K562 (cell line): ENCODE measurements around the gene TXN2. TPM values are rescaled to one million over a fixed set of nuclear protein-coding genes. Genes with fewer than 3 reads are reported as not detected.

Experiments
- BCOR ChIP-seq: fragments of 450-650 bp; IDR thresholded peaks from 2 replicates; pipeline ENCODE4 v1.6.1; 2016
- CBX1 ChIP-seq: sonication (generic); IDR thresholded peaks from 2 replicates; pipeline ENCODE4 v1.6.1; 2016; ENCODE audit warnings: antibody characterized with exemption, low read depth, mild to moderate bottlenecking
- ELF1 ChIP-seq: fragments of 200-800 bp; sonication (Bioruptor generic); IDR thresholded peaks from 2 replicates; pipeline ENCODE4 v1.6.1; 2016; ENCODE audit warnings: missing genetic modification characterization, missing compliant biosample characterization
- GABPA ChIP-seq: fragments of 200-800 bp; sonication (Bioruptor generic); conservative IDR thresholded peaks from 2 replicates; pipeline ENCODE4 v1.6.1; 2016; ENCODE audit warnings: low read depth, missing genetic modification characterization, missing compliant biosample characterization
- HMG20B ChIP-seq: fragments of 250-450 bp; sonication (Bioruptor Pico); IDR thresholded peaks from 2 replicates; pipeline ENCODE4 v1.5.0; 2021; ENCODE audit warnings: mild to moderate bottlenecking
- MIER1 ChIP-seq: fragments of 450-650 bp; IDR thresholded peaks from 2 replicates; pipeline ENCODE4 v1.6.1; 2016; ENCODE audit warnings: antibody characterized with exemption, mild to moderate bottlenecking, low read depth
- NONO ChIP-seq, 2 experiments: fragments of 200-400 bp in 1 of 2; fragments of 450-650 bp in 1 of 2; formaldehyde crosslinking in 1 of 2; IDR thresholded peaks; 2 replicates each; pipeline ENCODE4 v1.6.1; 2017; ENCODE audit warnings: low read depth in 2 of 2, mild to moderate bottlenecking in 2 of 2, moderate library complexity in 2 of 2, low read length in 1 of 2
- NRF1 ChIP-seq, 2 experiments: fragments of 450-650 bp; IDR thresholded peaks in 1 of 2; conservative IDR thresholded peaks in 1 of 2; 2 replicates each; pipeline ENCODE4 v1.6.1; 2014; ENCODE audit warnings: mild to moderate bottlenecking in 2 of 2
- PHF20 ChIP-seq: fragments of 450-650 bp; IDR thresholded peaks from 2 replicates; pipeline ENCODE4 v1.6.1; 2018; ENCODE audit not compliant: partially characterized antibody
- PPARD ChIP-seq: fragments of 250-450 bp; sonication (Bioruptor Pico); IDR thresholded peaks from 2 replicates; pipeline ENCODE4 v1.8.0; 2022; ENCODE audit warnings: inconsistent platforms, mild to moderate bottlenecking, moderate library complexity
- SP1 ChIP-seq: sonication (generic); formaldehyde crosslinking; IDR thresholded peaks from 2 replicates; pipeline ENCODE4 v1.8.1; 2022; ENCODE audit warnings: mild to moderate bottlenecking, missing genetic modification reagents
- U2AF1 ChIP-seq: fragments of 200-400 bp; formaldehyde crosslinking; optimal IDR thresholded peaks from 2 replicates; pipeline ENCODE3; 2017; ENCODE audit warnings: mild to moderate bottlenecking, low read depth, low read length, moderate library complexity
- ZNF212 ChIP-seq: fragments of 450-650 bp; formaldehyde crosslinking; IDR thresholded peaks from 2 replicates; pipeline ENCODE4 v1.4.0; 2020; ENCODE audit warnings: mild to moderate bottlenecking
- polyA plus RNA-seq, 8 experiments: library from polyadenylated mRNA; depleted of rRNA in 4 of 8; stranded (reverse) in 5 of 8; unstranded in 3 of 8; fragments of >200 nt; fragmentation: Nextera tagmentation in 2 of 8; fragmentation: Illumina TruSeq in 1 of 8; extraction: Ambion mirVana in 2 of 8; extraction: Trizol in 1 of 8; gene quantifications; 2 replicates each; pipeline versions ENCODE4 v1.2.1 to v1.2.3, GENCODE V29; 2011 to 2014; ENCODE audit warnings: inconsistent platforms in 1 of 8, missing spikeins in 1 of 8
- total RNA-seq, 7 experiments: library from RNA; depleted of rRNA in 6 of 7; stranded (reverse); fragments of >200 nt in 6 of 7; fragmentation: Illumina TruSeq in 2 of 7; extraction: Trizol in 2 of 7; gene quantifications; 2 replicates each; pipeline versions ENCODE4 v1.2.1 to v1.2.3, GENCODE V29; 2011 to 2021; ENCODE audit warnings: low replicate concordance in 1 of 7
- TF ChIP-seq, protein P1 (sequence below), 2 experiments: fragments of 450-650 bp; IDR thresholded peaks; 2 replicates each; pipeline ENCODE4 v1.6.1; 2016; ENCODE audit warnings: mild to moderate bottlenecking in 2 of 2, borderline replicate concordance in 1 of 2, low read depth in 1 of 2, moderate library complexity in 1 of 2
- TF ChIP-seq, protein P2 (sequence below): sonication (generic); formaldehyde crosslinking; IDR thresholded peaks from 2 replicates; pipeline ENCODE4 v1.8.0; 2022; ENCODE audit warnings: missing genetic modification reagents, mild to moderate bottlenecking, borderline replicate concordance
- TF ChIP-seq, protein P3 (sequence below), 2 experiments: fragments of 450-650 bp; IDR thresholded peaks; 2 replicates each; pipeline ENCODE4 v1.6.1; 2016

TXN2 gene
- total and polyA plus RNA-seq, 9 of the 15 experiments (the other 6 are each of a cell fraction or from before 2014, with no cell fraction given) = 48.5 to 399 (median 118) TPM

DNA sequence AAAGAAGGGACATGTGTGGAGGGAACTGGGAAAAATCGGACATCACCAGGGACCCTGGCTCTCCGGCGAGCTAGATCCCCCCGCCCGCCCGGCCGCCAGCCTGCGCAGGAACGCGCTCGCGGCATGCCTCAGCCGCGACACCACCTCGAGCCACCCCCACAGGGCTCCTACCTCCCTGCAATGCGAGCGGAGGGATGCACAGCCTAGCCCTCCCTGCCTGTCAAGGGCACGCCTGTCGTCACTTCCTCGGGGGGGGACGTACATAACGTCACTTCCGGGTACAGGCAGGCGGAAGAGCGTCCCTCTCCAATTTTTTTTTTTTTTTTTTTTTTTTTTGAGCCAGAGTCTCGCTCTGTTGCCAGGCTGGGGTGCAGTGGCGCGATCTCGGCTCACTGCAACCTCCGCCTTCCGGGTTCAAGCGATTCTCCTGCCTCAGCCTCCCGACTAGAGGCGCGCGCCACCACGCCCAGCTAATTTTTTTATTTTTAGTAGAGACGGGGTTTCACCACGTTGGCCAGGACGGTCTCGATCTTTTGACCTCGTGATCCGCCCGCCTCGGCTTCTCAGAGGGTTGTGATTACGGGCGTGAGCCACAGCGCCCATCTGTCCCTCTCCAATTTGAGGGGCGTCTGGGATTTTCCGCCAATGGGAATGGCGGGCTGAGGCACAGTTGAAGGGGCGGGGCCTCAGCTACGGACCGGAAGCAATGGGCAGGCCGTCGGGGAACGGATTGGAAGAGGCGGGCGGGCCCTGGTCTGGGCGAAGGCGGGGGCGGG, at the start of gene TXN2 (continued):
- TF ChIP-seq ELF1 (tag) (peak; percentile 85), GABPA (tag) (peak; percentile 97), HMG20B (CRISPR knock-in tag) (0 out of 2 replicates have a peak, but pooled peaks have one; percentile 30), BCOR (0 out of 2 replicates have a peak, but pooled peaks have one; percentile 12), NRF1 (conservative IDR thresholded peaks at IDR 0.05 in 1 of 2, IDR thresholded peaks at IDR 0.05 in 1 of 2) (peak; percentile 77 to 82), NONO (IDR thresholded peaks at IDR 0.05; ENCODE audit: low read depth in 2 of 2, low read length in 1 of 2) (peak in 1 of 2 experiments; percentile 19; a peak in 1 of 4 replicates), CBX1 (peak; percentile 61; the same call in 1 of the 2 replicates), PPARD (CRISPR knock-in tag) (no peak), PHF20 (peak; percentile 89), U2AF1 (no peak), SP1 (CRISPR knock-in tag) (peak; percentile 61), ZNF212 (CRISPR knock-in tag) (no peak), MIER1 (no peak)
- TF ChIP-seq, protein P1, sequence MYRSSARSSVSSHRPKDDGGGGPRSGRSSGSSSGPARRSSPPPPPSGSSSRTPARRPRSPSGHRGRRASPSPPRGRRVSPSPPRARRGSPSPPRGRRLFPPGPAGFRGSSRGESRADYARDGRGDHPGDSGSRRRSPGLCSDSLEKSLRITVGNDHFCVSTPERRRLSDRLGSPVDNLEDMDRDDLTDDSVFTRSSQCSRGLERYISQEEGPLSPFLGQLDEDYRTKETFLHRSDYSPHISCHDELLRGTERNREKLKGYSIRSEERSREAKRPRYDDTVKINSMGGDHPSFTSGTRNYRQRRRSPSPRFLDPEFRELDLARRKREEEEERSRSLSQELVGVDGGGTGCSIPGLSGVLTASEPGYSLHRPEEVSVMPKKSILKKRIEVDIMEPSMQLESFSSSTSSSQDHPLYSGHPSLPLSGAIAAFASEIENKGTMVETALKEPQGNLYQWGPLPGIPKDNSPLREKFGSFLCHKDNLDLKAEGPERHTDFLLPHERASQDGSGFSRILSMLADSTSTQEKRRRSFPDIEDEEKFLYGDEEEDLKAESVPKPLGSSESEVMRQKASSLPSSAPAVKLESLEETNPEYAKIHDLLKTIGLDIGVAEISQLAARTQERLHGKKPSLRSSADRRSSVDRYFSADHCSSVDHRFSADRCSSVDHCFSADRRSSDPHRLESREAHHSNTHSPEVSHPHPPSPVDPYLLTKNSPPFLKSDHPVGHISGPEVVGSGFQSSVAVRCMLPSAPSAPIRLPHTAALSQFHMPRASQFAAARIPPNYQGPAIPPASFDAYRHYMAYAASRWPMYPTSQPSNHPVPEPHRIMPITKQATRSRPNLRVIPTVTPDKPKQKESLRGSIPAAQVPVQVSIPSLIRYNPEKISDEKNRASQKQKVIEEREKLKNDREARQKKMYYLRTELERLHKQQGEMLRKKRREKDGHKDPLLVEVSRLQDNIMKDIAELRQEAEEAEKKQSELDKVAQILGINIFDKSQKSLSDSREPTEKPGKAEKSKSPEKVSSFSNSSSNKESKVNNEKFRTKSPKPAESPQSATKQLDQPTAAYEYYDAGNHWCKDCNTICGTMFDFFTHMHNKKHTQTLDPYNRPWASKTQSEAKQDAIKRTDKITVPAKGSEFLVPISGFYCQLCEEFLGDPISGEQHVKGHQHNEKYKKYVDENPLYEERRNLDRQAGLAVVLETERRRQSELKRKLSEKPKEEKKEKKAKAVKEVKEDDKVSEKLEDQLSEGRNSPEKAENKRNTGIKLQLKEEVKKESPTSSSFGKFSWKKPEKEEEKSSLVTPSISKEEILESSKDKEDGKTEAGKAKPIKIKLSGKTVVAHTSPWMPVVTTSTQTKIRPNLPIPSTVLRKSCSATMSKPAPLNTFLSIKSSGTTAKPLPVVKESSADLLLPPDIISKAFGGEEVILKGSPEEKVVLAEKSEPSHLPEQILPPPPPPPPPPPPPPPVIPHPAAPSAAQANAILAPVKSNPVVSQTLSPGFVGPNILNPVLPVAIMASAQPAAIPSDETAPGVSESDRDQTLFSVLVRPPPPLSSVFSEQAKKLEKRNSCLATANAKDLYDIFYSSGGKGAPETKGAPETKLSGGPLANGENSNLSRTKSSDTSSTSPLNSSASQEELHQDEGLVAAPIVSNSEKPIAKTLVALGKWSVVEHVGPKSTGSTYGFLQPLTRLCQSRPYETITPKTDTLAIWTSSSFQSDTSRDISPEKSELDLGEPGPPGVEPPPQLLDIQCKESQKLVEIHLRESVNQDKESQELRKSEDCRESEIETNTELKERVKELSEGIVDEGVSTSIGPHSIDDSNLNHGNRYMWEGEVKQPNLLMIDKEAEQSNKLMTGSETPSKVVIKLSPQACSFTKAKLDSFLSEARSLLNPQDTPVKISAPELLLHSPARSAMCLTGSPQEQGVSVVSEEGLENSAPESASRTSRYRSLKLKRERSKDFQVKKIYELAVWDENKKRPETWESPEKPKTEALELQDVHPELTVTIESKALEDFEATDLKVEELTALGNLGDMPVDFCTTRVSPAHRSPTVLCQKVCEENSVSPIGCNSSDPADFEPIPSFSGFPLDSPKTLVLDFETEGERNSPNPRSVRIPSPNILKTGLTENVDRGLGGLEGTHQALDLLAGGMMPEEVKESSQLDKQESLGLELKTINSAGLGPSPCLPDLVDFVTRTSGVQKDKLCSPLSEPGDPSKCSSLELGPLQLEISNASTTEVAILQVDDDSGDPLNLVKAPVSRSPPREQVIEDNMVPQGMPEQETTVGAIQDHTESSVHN (IDR thresholded peaks at IDR 0.05; ENCODE audit: borderline replicate concordance in 1 of 2, low read depth in 1 of 2) = no peak
- TF ChIP-seq, protein P2, sequence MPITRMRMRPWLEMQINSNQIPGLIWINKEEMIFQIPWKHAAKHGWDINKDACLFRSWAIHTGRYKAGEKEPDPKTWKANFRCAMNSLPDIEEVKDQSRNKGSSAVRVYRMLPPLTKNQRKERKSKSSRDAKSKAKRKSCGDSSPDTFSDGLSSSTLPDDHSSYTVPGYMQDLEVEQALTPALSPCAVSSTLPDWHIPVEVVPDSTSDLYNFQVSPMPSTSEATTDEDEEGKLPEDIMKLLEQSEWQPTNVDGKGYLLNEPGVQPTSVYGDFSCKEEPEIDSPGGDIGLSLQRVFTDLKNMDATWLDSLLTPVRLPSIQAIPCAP (CRISPR knock-in tag) = no peak
- TF ChIP-seq, protein P3, sequence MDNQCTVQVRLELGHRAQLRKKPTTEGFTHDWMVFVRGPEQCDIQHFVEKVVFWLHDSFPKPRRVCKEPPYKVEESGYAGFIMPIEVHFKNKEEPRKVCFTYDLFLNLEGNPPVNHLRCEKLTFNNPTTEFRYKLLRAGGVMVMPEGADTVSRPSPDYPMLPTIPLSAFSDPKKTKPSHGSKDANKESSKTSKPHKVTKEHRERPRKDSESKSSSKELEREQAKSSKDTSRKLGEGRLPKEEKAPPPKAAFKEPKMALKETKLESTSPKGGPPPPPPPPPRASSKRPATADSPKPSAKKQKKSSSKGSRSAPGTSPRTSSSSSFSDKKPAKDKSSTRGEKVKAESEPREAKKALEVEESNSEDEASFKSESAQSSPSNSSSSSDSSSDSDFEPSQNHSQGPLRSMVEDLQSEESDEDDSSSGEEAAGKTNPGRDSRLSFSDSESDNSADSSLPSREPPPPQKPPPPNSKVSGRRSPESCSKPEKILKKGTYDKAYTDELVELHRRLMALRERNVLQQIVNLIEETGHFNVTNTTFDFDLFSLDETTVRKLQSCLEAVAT (IDR thresholded peaks at IDR 0.05) = peak in 1 of 2 experiments; percentile 55; a peak in 1 of 4 replicates
